DND-41 (cell line): ENCODE results near the gene PNPLA8.

Experiments
- ATAC-seq: fragments of 200-7000 bp; cut with Tn5 transposase; 3 replicates; pipeline ENCODE4 v1.9.1; 2021; ENCODE audit warnings: low read depth; ENCODE audit not compliant: insufficient read depth
- DNase-seq: peaks from one replicate; pipeline ENCODE4 v3.0.0-alpha.2; 2020
- H2AFZ ChIP-seq: 2 replicates; pipeline ENCODE4 v1.6.0; 2012; ENCODE audit warnings: low read depth, low read length
- H3K27ac ChIP-seq: 2 replicates; pipeline ENCODE4 v1.5.1; 2012; ENCODE audit warnings: low read length, inconsistent platforms
- H3K27me3 ChIP-seq: fragments of 200-600 bp; sonication (generic); 2 replicates; pipeline ENCODE4 v1.6.0; 2012; ENCODE audit warnings: low read length, mild to moderate bottlenecking, inconsistent platforms; ENCODE audit not compliant: insufficient read depth, poor library complexity
- H3K36me3 ChIP-seq: 2 replicates; pipeline ENCODE4 v1.5.1; 2012; ENCODE audit warnings: low read length, inconsistent platforms; ENCODE audit not compliant: insufficient read depth
- H3K4me1 ChIP-seq: 2 replicates; pipeline ENCODE4 v1.5.1; 2012; ENCODE audit warnings: mild to moderate bottlenecking, low read length; ENCODE audit not compliant: insufficient read depth
- H3K4me2 ChIP-seq: 2 replicates; pipeline ENCODE4 v1.6.0; 2012; ENCODE audit warnings: mild to moderate bottlenecking, moderate library complexity, low read length, inconsistent platforms; ENCODE audit not compliant: insufficient read depth
- H3K4me3 ChIP-seq, 2 experiments: fragments of 200-600 bp in 1 of 2; shearing (Covaris generic) in 1 of 2; 2 replicates each; pipeline ENCODE4 v1.5.1; 2012 to 2016; ENCODE audit warnings: inconsistent platforms in 2 of 2, low read length in 2 of 2, mild to moderate bottlenecking in 2 of 2, low read depth in 1 of 2, moderate library complexity in 1 of 2
- H3K79me2 ChIP-seq: 2 replicates; pipeline ENCODE4 v1.6.0; 2012; ENCODE audit warnings: low read length, inconsistent platforms; ENCODE audit not compliant: insufficient read depth
- H3K9ac ChIP-seq: 2 replicates; pipeline ENCODE4 v1.6.0; 2012; ENCODE audit warnings: low read depth, mild to moderate bottlenecking, inconsistent platforms, low read length, moderate library complexity
- H3K9me3 ChIP-seq: 2 replicates; pipeline ENCODE4 v1.5.1; 2012; ENCODE audit warnings: low read length, moderate library complexity, mild to moderate bottlenecking, inconsistent platforms; ENCODE audit not compliant: insufficient read depth, severe bottlenecking
- H4K20me1 ChIP-seq: 2 replicates; pipeline ENCODE4 v1.6.0; 2012; ENCODE audit warnings: low read length; ENCODE audit not compliant: insufficient read depth
- CTCF ChIP-seq: IDR thresholded peaks from 2 replicates; pipeline ENCODE4 v1.5.1; 2012; ENCODE audit warnings: borderline replicate concordance, low read length, moderate library complexity, mild to moderate bottlenecking; ENCODE audit not compliant: poor library complexity, severe bottlenecking; ENCODE audit errors: extremely low read depth
- EZH2 ChIP-seq: IDR thresholded peaks from 3 replicates; pipeline ENCODE4 v1.6.1; 2012; ENCODE audit warnings: borderline replicate concordance, low read depth, mild to moderate bottlenecking, moderate library complexity, low read length, inconsistent platforms; ENCODE audit not compliant: severe bottlenecking

Gene PNPLA8

DNA sequence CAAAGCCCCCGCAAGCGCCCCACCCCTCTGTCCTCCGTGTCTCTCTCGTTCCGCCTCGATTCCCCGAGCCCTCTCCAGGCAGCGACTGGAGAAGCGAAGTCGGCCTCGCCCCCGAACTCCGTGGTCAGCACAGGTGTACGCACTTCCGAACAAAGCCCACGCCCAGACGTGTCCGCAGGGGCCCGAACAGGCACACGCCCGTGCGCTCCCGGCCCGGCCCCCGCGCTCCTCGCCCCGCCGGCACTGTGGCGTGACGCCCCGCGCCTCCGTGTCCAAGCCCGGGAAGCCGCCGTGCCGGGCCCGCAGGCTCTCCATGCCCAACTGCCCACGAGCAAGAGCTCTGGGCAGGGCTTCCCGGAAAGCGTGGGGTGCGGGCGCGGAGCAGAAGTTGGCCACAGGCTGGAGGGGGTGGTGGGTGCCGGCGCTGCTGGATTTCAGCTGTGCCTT, 70.4 kb downstream of the PNPLA8 start:
- Histone ChIP-seq H3K4me1 (no peaks in the 10 kb centered on the region), H3K4me3 (no peak overlapping the region), H3K36me3 (no peaks in the 10 kb centered on the region), H3K4me2 (no peak overlapping the region), H3K79me2 (no peaks in the 10 kb centered on the region), H4K20me1 (no peaks in the 10 kb centered on the region), H3K9ac (no peak overlapping the region), H3K9me3 (no peaks in the 10 kb centered on the region), H2AFZ (no peak overlapping the region), H3K27me3 (no peaks in the 10 kb centered on the region), H3K27ac (no peak overlapping the region)
- TF ChIP-seq CTCF, result no peak
- TF ChIP-seq EZH2, result no peak
- DNase-seq (no peak), ATAC-seq (no peak)

DNA sequence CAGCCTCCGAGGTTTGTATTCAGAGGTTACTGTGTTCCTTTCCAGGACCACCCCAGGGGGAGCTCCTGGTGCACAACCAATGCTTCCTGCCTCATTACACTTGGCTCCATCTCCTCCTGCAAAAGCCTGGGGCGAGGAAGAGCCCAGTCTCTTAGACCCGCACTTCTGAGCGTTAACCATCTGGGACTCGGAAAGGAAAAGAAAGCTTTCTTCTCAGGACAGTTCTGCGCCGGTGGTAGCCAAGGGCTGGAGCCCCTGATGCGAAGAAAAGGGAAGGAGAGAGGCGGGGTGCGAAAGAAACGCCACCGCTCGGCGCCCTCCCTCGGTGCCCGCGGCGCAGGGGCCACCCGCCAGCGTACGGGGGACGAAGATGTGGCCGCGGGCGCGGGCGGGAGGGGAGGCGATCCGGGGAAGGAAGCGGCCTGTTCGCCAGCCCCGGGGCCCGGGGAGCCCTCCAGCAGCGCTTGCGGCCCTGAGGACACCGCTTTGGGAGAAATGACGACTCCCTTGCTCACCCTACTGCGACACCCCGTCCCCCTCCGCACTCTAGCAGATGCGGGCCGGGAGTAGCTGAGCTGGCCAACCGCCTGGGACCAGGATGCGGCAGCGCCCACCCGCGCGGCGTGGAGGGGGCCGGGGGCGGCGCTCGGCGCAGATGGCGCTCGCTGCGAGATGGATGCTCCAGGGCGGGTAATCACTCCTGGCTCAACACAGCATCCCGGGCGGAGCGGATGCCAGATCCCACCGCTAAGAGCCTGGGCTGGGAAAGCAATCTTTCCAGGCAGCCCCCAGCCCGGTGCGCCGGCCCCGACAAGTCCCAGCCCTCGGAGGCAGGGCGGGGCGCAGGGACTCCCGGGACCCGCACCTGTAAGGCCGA, 71.0 kb downstream of the PNPLA8 start:
- DNase-seq (no peak), ATAC-seq (no peak)
- no peak overlapping the region for H2AFZ ChIP-seq
- TF ChIP-seq CTCF (no peak), EZH2 (no peak)
- H3K27ac ChIP-seq, result no peak overlapping the region
- no peaks in the 10 kb centered on the region for H3K27me3 ChIP-seq
- no peaks in the 10 kb centered on the region for H3K36me3 ChIP-seq
- no peaks in the 10 kb centered on the region for H3K79me2 ChIP-seq
- H3K4me2 ChIP-seq, result no peak overlapping the region
- no peaks in the 10 kb centered on the region for H3K4me1 ChIP-seq
- no peaks in the 10 kb centered on the region for H3K9me3 ChIP-seq
- no peak overlapping the region for H3K9ac ChIP-seq
- no peak overlapping the region for H3K4me3 ChIP-seq
- no peaks in the 10 kb centered on the region for H4K20me1 ChIP-seq

GRCh38 chr7:108454317-108454673, 71.6 kb downstream of the PNPLA8 start:
- no peaks in the 10 kb centered on the region for H3K27me3 ChIP-seq
- H3K79me2 ChIP-seq, result no peaks in the 10 kb centered on the region
- DNase-seq, result no peak
- H3K4me3 ChIP-seq, result no peak overlapping the region
- no peak overlapping the region for H3K9ac ChIP-seq
- H3K4me1 ChIP-seq, result no peaks in the 10 kb centered on the region
- TF ChIP-seq EZH2 (no peak), CTCF (no peak)
- no peak overlapping the region for H3K27ac ChIP-seq
- no peak overlapping the region for H3K4me2 ChIP-seq
- H3K36me3 ChIP-seq, result no peaks in the 10 kb centered on the region
- H3K9me3 ChIP-seq, result no peaks in the 10 kb centered on the region
- ATAC-seq, result no peak
- no peaks in the 10 kb centered on the region for H4K20me1 ChIP-seq
- H2AFZ ChIP-seq, result no peak overlapping the region; the same call in 1 of the 2 replicates
